SK-MEL-5 (cell line): Measurements from ENCODE around the gene DPYSL3. TPM values are rescaled to one million over a fixed set of nuclear protein-coding genes. Genes with fewer than 3 reads are reported as not detected.

Experiments used
- DNase-seq: peaks from one replicate; pipeline ENCODE4 v3.0.0-alpha.2; 2016; ENCODE audit warnings: low read depth, low spot score
- in situ Hi-C: cut with HindIII; loops from 2 replicates; pipeline ENCODE4 v1.10.0; 2016; ENCODE audit warnings: low sequenced_read_pairs, high pct_unique_total_duplicates, low pct_unique_long_range_greater_than_20kb
- total RNA-seq: library from RNA; depleted of rRNA; stranded (reverse); fragments of >200 nt; shearing (Covaris generic); gene quantifications from 2 replicates; pipeline ENCODE4 v1.2.3, GENCODE V29; 2014

Gene DPYSL3
- total RNA-seq, 1 experiment from 2014 or later = 16.5 TPM

- in situ Hi-C loops = no loop called here
Observed at GRCh38 chr5:147426640-147427327, 83.1 kb downstream of the DPYSL3 start.

DNA sequence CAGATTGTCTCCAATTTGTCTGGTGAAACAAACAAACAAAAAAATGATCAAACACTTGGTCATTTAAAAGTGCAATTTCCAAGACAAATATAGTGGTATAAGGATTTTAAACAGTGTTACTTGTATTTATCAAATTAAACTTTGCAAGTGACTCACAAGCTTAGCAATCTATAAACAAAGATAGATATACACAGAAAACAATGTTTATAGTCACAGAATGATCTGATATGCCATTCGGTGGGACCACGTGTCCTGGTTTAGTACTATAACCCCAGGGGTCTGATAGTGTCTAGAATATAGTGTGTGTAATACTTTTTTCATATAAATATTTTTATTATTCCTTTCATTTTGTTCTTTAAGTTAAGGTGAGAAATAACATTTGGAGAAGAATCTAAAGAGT, 91.3 kb downstream of the DPYSL3 start:
- in situ Hi-C loops = no loop called here

More at GRCh38 chr5:147426640-147427327, 83.1 kb downstream of the DPYSL3 start:
- DNase-seq = peak; percentile 16

DNA sequence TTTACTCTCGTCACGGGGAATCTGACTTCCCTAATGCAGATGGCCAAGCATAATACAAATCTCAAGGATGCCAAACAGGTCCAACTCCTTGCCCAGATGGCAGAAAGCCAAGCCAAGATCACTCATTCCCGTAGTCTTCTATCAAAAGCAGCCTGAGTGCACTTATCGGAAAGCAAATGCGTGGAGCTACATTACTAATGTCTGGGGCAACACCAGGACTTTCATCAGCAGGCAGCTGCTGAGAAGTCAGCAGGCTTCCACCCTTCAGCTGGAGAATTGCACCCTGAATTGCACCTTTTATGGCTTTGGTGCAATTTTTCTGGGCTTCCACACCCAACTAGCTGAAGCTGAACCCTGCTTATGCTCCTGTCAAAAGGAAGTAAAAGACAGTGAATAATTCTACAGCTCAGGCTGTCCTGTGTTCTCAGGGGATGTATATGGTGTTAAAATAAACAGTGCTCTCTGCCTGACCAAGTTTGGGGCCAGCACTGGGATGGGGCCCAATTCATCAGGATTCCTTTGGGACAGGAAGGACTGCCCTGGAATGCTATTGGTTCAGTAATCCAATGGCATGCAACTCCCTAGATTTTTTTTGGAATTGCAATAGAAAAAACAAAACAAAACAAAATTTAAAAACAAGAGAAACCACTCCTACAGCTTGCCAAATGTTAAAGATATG, 92.6 kb downstream of the DPYSL3 start:
- in situ Hi-C loops = no loop called here
- no peak for DNase-seq

More for the DNA sequence above, 91.3 kb downstream of the DPYSL3 start:
- no peak for DNase-seq

DNA sequence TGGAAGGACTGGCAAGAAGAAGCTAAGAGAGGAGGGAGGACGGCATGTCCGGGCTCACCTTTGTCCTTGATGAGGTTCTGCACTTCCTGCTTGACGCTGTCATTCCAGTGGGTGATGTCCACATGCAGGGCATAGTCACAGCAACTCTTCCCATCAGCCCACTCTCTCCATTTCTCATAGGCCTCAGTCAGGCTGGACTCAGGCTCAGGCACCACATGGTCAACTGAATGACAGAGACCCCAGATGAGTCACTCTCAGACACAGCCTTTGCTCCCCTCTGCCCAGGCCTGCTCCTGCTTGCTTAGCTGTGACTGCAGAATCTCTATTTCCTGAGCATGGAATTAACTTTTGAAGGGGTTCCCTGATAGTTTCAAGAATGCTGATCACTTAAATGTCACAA, 94.2 kb downstream of the DPYSL3 start:
- DNase-seq = no peak
- in situ Hi-C loops = no loop called here

GRCh38 chr5:147413266-147413665, 96.6 kb downstream of the DPYSL3 start:
- in situ Hi-C loops = no loop called here
- DNase-seq = no peak

- no peak for DNase-seq
- in situ Hi-C loops = no loop called here
Observed at GRCh38 chr5:147412561-147412960, 97.3 kb downstream of the DPYSL3 start.

DNA sequence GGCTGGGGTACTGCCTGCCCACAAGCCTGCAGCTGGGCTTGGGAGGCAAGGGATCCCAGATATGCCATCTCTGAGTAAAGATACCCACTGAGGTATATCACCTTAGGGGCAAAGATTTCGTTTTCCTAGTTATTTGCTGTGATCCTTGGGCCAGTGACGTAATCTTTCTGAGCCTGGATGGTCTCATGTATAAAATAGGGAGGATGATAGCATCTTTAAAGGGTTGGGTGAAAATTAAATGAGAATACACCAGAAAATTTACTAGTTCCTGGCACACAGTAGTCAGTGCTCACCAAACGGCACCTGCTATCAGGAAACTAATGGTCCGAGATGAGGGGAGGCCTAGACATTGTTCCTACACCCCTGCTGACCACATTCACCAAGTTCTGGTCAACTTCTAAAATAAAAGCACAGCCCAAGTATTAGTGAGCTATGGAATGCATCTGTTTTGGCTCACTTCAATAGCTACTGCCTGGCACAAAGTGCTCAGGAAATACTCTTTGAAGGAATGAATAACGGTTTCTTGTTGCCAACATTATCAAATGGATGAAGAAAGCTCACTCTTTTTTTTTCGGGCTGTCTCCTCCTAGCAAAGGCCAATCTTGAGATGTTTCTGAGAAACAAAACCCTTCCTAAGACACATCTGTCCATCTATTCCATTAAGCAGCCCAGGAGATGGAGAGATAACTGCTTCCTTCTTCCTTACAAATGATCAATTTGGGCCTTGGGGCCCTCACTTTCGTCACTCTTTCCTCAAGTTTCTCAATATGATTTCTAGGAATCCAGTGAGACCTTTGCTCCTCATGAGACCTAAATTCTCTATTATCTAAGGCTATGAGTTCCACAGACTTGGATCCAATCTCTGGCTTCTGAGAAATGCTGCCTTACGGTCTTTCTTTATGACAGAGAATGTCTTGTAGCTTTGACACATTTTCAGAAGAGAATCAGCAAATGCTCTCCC, 98.2 kb downstream of the DPYSL3 start:
- DNase-seq = no peak
- in situ Hi-C loops = no loop called here

GRCh38 chr5:147410496-147411358, 99.1 kb downstream of the DPYSL3 start:
- DNase-seq = no peak
- in situ Hi-C loops = no loop called here

DNA sequence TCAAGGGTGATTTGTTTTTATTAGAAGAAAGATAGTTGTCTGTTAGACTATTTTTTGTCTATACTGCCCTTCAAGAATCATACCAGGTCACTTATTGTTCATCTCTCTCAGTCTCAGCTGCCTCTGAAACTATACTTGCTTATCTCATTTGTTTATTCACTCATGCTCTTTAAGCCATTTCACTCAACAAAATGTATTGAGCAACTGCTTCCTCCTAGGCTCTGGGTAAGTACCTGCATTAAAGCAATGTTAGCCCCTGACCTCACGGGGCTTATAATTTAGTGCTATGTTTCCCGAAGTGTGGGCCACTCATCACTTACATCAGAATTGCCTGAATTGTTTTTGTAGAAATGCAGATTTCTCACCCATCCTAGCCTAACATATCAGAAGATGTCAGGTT, 100.9 kb downstream of the DPYSL3 start:
- in situ Hi-C loops = no loop called here
- no peak for DNase-seq

DNA sequence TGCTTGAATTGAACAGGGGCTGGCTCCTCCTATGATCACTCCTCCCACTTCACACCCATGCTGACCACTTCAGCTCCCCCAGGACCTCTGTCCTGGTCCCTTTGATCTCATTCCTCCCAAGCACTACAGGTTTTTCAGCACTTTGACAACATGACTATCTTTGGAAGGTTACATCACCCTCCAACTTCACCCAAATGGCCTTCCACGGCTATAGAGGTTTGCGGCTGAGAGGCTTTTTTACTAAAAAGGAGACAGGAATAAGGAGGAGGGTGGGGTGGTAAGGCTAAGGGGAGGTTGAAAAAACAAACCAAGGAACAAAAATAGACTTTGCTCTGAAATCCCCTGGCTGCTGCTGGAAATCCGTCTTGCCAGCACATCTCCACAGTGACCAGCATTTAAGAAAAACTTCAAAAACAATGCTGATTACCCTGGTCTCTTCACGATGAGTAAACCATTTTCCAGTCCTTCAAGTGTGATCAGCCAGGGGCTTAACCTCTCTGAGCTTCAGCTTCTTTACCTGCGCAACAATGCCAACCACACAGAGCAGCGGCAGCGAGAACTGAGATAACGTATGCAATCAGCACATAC, 102.7 kb downstream of the DPYSL3 start:
- in situ Hi-C loops = no loop called here
- DNase-seq = no peak

DNA sequence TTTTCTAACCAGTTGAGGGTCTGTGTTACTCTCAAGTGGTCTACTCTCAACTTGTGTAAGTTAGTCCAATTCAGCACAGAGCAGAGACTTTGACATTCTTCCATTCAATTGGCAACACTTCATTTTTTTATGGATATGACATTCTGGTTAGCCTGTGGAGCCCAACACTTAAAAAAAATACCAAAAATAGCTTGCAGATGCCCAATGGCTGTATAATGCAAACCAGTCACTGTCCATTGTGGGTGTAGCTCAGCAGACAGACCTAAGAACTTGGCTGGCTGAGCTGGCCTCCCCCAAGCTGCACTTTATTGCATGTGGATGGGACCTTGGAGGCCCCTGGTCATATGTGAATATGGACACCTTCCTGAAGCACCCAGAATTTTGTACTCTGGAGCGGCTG, 103.2 kb downstream of the DPYSL3 start:
- DNase-seq = no peak
- in situ Hi-C loops = no loop called here

DNA sequence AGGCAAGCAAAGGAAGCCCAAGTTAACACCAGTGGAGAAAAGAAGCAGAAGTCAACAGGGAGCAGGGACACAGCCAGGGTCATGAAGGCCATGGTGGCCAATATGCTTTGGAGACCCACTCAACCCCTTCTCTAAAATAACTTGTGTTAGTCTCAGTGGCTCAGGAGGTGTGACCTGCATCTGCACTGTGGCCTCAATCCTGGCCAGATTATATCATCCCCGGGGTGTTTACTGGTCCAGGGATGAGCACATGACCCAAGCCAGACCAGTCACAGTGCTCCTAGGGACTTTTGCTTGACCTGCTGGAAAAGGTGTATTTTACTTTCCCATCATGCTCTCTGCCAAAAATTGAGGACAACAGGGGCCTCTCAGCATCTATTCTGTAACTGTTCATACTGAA, 105.2 kb downstream of the DPYSL3 start:
- no peak for DNase-seq
- in situ Hi-C loops = no loop called here

GRCh38 chr5:147403651-147404640, 105.9 kb downstream of the DPYSL3 start:
- DNase-seq = peak; percentile 22

GRCh38 chr5:147400881-147401280, 109.0 kb downstream of the DPYSL3 start:
- no peak for DNase-seq

More at GRCh38 chr5:147403651-147404640, 105.9 kb downstream of the DPYSL3 start:
- in situ Hi-C loops = no loop called here

DNA sequence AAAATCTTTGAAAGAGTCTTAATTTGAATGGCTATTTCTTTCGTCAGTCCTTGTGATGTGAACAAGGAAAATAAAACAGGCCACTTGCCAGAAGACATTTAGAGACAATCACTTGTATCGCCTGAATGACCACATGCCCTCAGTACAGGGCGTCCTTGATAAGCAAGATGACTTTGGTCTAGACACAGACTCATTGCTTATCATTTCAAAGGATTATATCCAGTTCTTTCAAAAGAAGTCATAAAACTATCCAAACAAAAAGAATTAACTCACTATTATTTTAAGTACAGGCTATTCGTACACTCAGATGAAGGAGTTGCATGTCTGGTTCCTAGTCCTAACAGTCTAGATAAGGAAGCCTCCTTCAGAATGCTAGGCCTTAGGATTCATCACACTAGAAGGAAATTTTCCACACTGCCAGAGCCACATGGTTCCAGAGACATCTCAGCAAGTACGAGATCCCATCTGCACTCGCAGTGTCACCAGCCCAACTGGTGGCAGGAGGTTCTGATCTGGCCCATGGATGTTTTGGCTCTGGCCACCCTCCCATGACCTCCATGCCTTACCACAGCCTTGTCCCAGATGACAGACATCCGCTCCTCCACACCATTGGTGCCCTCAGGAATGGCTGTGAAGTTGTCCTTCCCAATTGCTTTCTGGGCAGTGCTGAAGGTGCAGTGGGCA, 109.6 kb downstream of the DPYSL3 start:
- DNase-seq = no peak
- in situ Hi-C loops = no loop called here

More at GRCh38 chr5:147400881-147401280, 109.0 kb downstream of the DPYSL3 start:
- in situ Hi-C loops = no loop called here
